HepG2 (cell line): ENCODE results near the gene SLC22A23. TPM values are rescaled to one million over a fixed set of nuclear protein-coding genes. Genes with fewer than 3 reads are reported as not detected.
A peak's percentile ranks its signal among the peaks of the same experiment; 100 is the strongest.

ENCODE experiments used
- ARID5B ChIP-seq: IDR thresholded peaks from 2 replicates; pipeline ENCODE4 v1.4.0; 2020; ENCODE audit warnings: mild to moderate bottlenecking, missing genetic modification reagents
- CREM ChIP-seq, 2 experiments: sonication (generic) in 1 of 2; formaldehyde crosslinking in 1 of 2; IDR thresholded peaks; 2 replicates each; pipeline versions ENCODE4 v1.4.0 to v1.6.1; 2016 to 2020; ENCODE audit warnings: antibody characterized with exemption in 1 of 2, mild to moderate bottlenecking in 1 of 2, missing genetic modification reagents in 1 of 2
- KAT8 ChIP-seq: IDR thresholded peaks from 2 replicates; pipeline ENCODE4 v1.6.1; 2016; ENCODE audit warnings: missing genetic modification reagents, missing compliant biosample characterization
- NRL ChIP-seq: sonication (generic); formaldehyde crosslinking; IDR thresholded peaks from 2 replicates; pipeline ENCODE4 v1.5.0; 2020; ENCODE audit warnings: missing genetic modification reagents, mild to moderate bottlenecking, moderate library complexity, borderline replicate concordance
- ONECUT2 ChIP-seq: sonication (generic); formaldehyde crosslinking; IDR thresholded peaks from 2 replicates; pipeline ENCODE4 v1.4.0; 2020; ENCODE audit warnings: missing genetic modification reagents
- PAWR ChIP-seq: sonication (generic); formaldehyde crosslinking; IDR thresholded peaks from 2 replicates; pipeline ENCODE4 v1.4.0; 2020; ENCODE audit warnings: missing genetic modification reagents, mild to moderate bottlenecking, borderline replicate concordance
- RAD51 ChIP-seq: fragments of 450-650 bp; IDR thresholded peaks from 2 replicates; pipeline ENCODE4 v1.6.1; 2016; ENCODE audit warnings: borderline replicate concordance
- TEAD2 ChIP-seq: sonication (generic); formaldehyde crosslinking; IDR thresholded peaks from 2 replicates; pipeline ENCODE4 v1.9.0; 2021; ENCODE audit warnings: missing genetic modification reagents
- TFDP2 ChIP-seq: sonication (generic); formaldehyde crosslinking; IDR thresholded peaks from 2 replicates; pipeline ENCODE4 v1.4.0; 2020; ENCODE audit warnings: missing genetic modification reagents
- ZMAT3 ChIP-seq: sonication (generic); formaldehyde crosslinking; conservative IDR thresholded peaks from 2 replicates; pipeline ENCODE4 v1.7.0; 2021; ENCODE audit warnings: missing genetic modification reagents
- ZMYM4 ChIP-seq: sonication (generic); formaldehyde crosslinking; IDR thresholded peaks from 2 replicates; pipeline ENCODE4 v1.8.1; 2023; ENCODE audit warnings: mild to moderate bottlenecking, missing genetic modification reagents
- ZNF326 ChIP-seq: sonication (generic); formaldehyde crosslinking; IDR thresholded peaks from 2 replicates; pipeline ENCODE4 v1.4.0; 2020; ENCODE audit warnings: missing genetic modification reagents, borderline replicate concordance
- ZNF414 ChIP-seq: sonication (generic); formaldehyde crosslinking; IDR thresholded peaks from 2 replicates; pipeline ENCODE4 v1.5.0; 2020; ENCODE audit warnings: missing genetic modification reagents
- ZNF609 ChIP-seq: sonication (generic); formaldehyde crosslinking; IDR thresholded peaks from 2 replicates; pipeline ENCODE4 v1.4.0; 2020; ENCODE audit warnings: mild to moderate bottlenecking, missing genetic modification reagents, borderline replicate concordance
- ZNF616 ChIP-seq: sonication (generic); formaldehyde crosslinking; IDR thresholded peaks from 2 replicates; pipeline ENCODE4 v1.5.0; 2020; ENCODE audit warnings: low read depth, mild to moderate bottlenecking, missing genetic modification reagents
- ZNF850 ChIP-seq: sonication (generic); formaldehyde crosslinking; conservative IDR thresholded peaks from 2 replicates; pipeline ENCODE4 v1.9.0; 2021; ENCODE audit warnings: mild to moderate bottlenecking, missing genetic modification reagents
- ZNF883 ChIP-seq: sonication (generic); formaldehyde crosslinking; IDR thresholded peaks from 2 replicates; pipeline ENCODE4 v1.5.1; 2020; ENCODE audit warnings: mild to moderate bottlenecking, missing genetic modification reagents; ENCODE audit errors: not compliant biosample characterization
- ZSCAN30 ChIP-seq: sonication (generic); formaldehyde crosslinking; IDR thresholded peaks from 2 replicates; pipeline ENCODE4 v1.5.0; 2020; ENCODE audit warnings: mild to moderate bottlenecking, missing genetic modification reagents
- polyA plus RNA-seq, 8 experiments: library from polyadenylated mRNA; depleted of rRNA in 3 of 8; stranded (reverse) in 7 of 8; unstranded in 1 of 8; fragments of >200 nt; fragmentation: Illumina TruSeq in 4 of 8; extraction: Trizol in 4 of 8; gene quantifications; 2 replicates each; pipeline versions ENCODE4 v1.2.1 to v1.2.3, GENCODE V29; 2011 to 2016; ENCODE audit warnings: low read depth in 4 of 8, missing spikeins in 1 of 8, mixed read lengths in 1 of 8; ENCODE audit not compliant: insufficient read depth in 1 of 8
- total RNA-seq, 5 experiments: library from RNA; depleted of rRNA; stranded (reverse); fragments of >200 nt; fragmentation: Illumina TruSeq; extraction: Trizol; gene quantifications; 2 replicates each; pipeline ENCODE4 v1.2.3, GENCODE V29; 2016; ENCODE audit warnings: low read depth in 1 of 5

SLC22A23 gene
- total and polyA plus RNA-seq, 2 of the 13 experiments (the other 11 are each of a cell fraction or from before 2014, with no cell fraction given): 11.8 to 17.5 TPM

- peak; percentile 73 for TF ChIP-seq ARID5B
- TF ChIP-seq ZNF326 (CRISPR knock-in tag): no peak
- TF ChIP-seq RAD51: no peak
- no peak for TF ChIP-seq ZNF883
- TF ChIP-seq KAT8: no peak
- no peak for TF ChIP-seq NRL (CRISPR knock-in tag)
- TF ChIP-seq ZSCAN30 (CRISPR knock-in tag): no peak
- TF ChIP-seq ONECUT2 (CRISPR knock-in tag): no peak
- TF ChIP-seq ZNF616 (CRISPR knock-in tag): no peak
- no peak for TF ChIP-seq ZNF850
- no peak for TF ChIP-seq PAWR (CRISPR knock-in tag)
- TF ChIP-seq TFDP2: no peak
- TF ChIP-seq ZNF414 (CRISPR knock-in tag): no peak
- no peak for TF ChIP-seq ZNF609 (CRISPR knock-in tag)
- peak; percentile 32; the same call in 1 of the 2 replicates for TF ChIP-seq CREM (IDR thresholded peaks at IDR 0.05)
- TF ChIP-seq CREM (CRISPR knock-in tag; IDR thresholded peaks at IDR 0.05): no peak
- no peak for TF ChIP-seq ZMAT3 (CRISPR knock-in tag)
- 0 out of 2 replicates have a peak, but pooled peaks have one; percentile 21 for TF ChIP-seq ZMYM4 (CRISPR knock-in tag)
- no peak for TF ChIP-seq TEAD2
Observed at GRCh38 chr6:3376893-3377535, 79.8 kb downstream of the SLC22A23 start (continued).
